Measurements from ENCODE around the gene MRPL12.

Gene MRPL12

DNA sequence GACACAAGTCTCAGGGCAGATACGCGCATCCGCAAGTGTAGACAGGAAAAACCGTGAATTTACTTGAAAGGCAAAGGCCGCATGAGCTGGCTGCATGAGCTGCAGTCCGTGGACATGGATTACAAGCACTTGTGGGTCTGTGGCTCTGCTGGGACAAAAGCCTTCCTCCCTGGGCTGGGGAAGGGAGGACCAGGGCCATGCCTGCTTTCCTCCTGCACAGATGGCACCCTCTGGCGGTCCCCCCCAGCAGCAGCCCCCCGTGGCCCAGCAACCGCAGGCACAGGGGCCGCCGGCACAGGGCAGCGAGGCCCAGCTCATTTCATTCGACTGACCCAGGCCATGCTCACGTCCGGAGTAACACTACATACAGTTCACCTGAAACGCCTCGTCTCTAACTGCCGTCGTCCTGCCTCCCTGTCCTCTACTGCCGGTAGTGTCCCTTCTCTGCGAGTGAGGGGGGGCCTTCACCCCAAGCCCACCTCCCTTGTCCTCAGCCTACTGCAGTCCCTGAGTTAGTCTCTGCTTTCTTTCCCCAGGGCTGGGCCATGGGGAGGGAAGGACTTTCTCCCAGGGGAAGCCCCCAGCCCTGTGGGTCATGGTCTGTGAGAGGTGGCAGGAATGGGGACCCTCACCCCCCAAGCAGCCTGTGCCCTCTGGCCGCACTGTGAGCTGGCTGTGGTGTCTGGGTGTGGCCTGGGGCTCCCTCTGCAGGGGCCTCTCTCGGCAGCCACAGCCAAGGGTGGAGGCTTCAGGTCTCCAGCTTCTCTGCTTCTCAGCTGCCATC, 1.7 kb upstream of the MRPL12 start:
- DNase-seq (ENCODE audit: low read depth in 3 of 3): no peak

- DNase-seq (ENCODE audit: low read depth in 3 of 3): no peak
Observed at GRCh38 chr17:81703747-81704654, 834 bp downstream of the MRPL12 start.

DNA sequence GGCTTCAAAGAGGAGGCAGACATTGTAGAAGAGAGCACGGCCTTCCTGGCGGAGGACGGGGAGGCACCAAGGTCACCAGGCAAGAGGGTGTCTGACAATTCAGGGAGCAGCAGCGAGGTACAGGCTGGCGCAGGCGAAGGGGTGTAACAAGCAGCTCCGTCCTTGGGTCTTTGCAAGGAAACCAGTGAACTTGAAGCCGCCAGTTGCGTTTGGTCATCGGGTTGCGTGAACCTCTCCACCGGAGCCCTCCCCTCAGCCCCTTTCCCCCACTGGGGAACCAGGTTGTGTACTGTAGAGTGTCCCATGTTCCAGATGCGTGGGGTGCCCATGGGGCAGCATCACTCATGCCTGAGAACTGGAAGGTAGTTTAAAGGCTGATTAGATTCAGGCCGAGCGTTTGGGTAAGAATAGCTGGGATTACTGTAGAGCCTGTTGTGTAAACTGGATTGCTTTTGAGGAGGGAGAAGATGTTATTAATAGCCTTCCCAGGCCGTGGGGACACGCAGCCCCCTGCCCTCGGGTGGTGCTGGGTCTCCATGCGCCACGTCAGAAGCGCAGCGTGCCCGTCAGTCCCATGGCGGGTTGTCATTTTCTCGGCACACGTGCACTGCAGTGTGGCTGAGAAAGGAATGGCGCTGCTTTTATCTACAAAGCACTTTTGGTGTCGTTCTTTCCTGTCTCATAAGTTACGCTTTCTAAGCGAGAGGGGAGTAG, 2.5 kb downstream of the MRPL12 start:
- no peak for DNase-seq (ENCODE audit: low read depth in 3 of 3)

GRCh38 chr17:81706232-81706611, 3.1 kb downstream of the MRPL12 start:
- DNase-seq (ENCODE audit: low read depth in 3 of 3): no peak

DNA sequence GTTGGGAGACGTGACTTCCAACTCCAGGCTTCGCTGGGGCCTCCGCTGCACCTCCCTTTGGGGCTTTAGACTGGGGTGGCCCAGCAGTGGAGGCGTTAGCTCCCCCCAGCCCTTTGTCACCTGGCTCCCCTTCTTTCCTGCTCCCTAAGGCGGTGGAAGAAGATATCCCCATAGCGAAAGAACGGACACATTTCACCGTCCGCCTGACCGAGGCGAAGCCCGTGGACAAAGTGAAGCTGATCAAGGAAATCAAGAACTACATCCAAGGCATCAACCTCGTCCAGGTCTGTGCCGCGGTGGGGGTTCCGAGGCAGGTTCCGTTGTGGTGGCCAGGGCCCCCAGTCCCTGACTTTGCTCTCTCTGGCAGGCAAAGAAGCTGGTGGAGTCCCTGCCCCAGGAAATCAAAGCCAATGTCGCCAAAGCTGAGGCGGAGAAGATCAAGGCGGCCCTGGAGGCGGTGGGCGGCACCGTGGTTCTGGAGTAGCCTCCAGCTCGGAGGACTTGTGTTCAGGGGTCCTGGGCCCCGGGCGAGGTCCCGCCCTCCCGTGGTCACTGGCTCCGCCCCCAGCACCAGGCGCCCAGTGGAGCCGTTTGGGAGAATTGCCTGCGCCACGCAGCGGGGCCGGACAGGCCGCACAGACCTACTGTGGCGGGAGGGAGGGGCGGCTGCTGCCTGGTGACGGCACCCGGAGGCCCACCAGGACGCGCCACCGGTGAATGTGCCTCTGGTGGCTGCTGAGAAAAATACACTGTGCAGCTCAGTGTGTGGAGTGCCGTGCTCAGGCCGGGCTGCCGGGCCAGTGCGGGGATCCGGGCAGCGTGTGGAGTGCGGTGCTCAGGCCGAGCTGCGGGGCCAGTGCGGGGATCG, 3.8 kb downstream of the MRPL12 start:
- no peak for DNase-seq (ENCODE audit: low read depth in 3 of 3)

- DNase-seq (ENCODE audit: low read depth in 3 of 3): no peak
Observed at GRCh38 chr17:81707725-81708646, 4.8 kb downstream of the MRPL12 start.

GRCh38 chr17:81708739-81709185, 5.6 kb downstream of the MRPL12 start:
- DNase-seq (ENCODE audit: low read depth in 3 of 3): no peak

GRCh38 chr17:81710514-81711308, 7.5 kb downstream of the MRPL12 start:
- no peak for DNase-seq (ENCODE audit: low read depth in 3 of 3)

DNA sequence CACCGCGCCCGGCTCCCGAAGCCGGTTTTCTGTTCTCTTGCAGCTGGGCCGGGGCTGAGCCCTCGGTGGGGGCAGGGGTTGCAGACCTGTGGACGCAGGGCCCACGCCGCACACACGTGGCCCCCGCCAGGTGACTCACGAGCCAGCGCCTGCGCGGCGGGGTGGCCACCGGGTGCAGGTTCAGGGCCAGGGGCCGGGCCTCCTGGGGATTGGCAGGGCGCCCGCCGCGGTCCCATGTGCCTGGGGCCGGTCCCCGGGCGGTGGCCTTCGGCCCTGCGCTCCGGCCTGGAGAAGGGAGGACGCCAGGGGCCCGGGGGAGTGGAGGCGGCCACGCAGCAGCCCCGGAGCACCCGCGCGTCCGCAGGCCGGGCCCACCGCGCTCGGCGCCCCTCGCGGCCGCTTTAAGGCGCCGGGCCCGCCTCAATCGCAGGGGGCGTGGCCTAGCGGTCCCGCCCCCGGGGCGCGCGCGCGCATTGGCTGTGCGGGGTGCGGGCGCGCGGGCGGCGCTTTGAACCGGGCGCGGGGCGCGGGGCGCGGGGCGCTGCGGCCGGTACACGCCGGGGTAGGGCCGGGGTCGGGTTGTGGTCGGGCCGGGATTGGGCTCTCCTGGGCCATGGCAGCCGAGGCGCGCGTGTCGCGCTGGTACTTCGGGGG, 8.8 kb downstream of the MRPL12 start, which contains the start of gene SLC25A10:
Gene SLC25A10, plus strand, starts transcription at position 471 of the 654 bp plus-strand sequence. Its CDS starts 143 bp downstream, at position 614.
- peak; percentile 64 to 85 (median 76) for DNase-seq (ENCODE audit: low read depth in 3 of 3)

DNA sequence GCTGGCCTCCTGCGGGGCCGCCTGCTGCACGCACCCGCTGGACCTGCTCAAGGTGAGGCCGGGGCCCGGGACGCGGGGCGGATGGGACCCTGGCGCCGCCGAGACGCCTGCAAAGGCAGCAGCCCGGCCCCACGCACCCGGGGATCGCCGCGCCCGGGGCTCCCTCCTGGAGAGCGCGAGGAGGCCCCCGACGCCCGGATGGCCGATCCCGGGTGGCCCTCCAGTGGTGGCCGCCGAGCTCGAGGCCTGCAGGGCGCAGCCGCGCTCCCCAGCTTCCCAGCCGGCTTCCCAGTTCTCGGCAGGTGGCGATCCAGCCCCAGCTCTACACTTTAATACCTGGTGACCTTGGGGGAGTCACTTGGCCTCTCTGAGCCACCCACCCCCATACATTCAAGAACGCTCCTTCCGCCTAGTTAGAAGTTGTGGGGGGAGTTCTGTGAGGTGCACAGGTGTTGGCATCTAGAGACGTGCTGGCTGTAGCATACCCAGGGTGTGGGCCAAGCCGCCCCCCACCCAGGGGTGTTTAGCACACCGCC, 9.4 kb downstream of the MRPL12 start:
- no peak for DNase-seq (ENCODE audit: low read depth in 3 of 3)

- DNase-seq (ENCODE audit: low read depth in 3 of 3): no peak
Observed at GRCh38 chr17:81713004-81713555, 9.9 kb downstream of the MRPL12 start.

DNA sequence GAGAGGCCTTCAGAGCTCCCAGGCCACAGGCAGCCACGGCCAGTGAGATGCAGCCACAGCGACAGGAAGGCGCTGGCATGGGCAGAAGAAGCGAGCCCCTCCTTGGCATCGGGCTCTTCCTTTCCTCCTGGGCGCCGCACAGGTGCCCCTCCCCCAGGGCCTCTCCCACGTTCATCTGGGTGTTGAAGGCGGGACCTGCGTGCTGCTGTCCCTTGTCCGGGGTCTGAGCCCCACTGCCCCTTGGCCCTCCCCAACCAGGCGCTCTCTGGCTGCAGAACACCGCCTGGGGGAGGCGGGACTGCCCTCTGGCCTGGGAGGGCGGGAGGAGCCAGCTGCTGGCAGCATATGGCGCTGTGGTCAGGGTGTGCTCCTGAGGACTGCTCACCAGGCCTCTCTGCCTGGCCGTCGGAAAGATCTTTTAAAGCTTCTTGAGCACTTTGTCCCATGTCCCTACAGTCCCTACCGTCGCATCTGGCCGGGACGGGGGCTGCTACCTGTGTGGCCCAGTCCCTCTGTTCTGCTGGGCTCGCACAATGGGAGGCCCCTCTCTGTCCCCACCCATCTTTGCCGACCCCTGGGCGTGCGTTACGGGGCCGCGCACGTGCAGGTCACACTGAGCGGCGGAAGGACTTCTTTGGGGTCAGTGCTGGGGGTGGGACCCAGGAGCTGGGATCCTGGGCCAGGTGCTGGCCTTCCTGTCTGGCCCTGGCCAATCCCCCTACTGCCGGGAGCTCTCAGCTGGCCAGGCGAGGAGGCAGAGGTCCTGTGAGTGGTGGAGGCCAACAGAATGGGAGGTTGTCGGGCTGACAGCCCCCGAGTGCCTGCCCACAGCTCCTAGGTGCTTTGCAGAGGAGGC, 10.6 kb downstream of the MRPL12 start:
- no peak for DNase-seq (ENCODE audit: low read depth in 3 of 3)

GRCh38 chr17:81714412-81715106, 11.4 kb downstream of the MRPL12 start:
- DNase-seq (ENCODE audit: low read depth in 3 of 3): no peak

GRCh38 chr17:81715107-81715871, 12.1 kb downstream of the MRPL12 start:
- no peak for DNase-seq (ENCODE audit: low read depth in 3 of 3)

DNA sequence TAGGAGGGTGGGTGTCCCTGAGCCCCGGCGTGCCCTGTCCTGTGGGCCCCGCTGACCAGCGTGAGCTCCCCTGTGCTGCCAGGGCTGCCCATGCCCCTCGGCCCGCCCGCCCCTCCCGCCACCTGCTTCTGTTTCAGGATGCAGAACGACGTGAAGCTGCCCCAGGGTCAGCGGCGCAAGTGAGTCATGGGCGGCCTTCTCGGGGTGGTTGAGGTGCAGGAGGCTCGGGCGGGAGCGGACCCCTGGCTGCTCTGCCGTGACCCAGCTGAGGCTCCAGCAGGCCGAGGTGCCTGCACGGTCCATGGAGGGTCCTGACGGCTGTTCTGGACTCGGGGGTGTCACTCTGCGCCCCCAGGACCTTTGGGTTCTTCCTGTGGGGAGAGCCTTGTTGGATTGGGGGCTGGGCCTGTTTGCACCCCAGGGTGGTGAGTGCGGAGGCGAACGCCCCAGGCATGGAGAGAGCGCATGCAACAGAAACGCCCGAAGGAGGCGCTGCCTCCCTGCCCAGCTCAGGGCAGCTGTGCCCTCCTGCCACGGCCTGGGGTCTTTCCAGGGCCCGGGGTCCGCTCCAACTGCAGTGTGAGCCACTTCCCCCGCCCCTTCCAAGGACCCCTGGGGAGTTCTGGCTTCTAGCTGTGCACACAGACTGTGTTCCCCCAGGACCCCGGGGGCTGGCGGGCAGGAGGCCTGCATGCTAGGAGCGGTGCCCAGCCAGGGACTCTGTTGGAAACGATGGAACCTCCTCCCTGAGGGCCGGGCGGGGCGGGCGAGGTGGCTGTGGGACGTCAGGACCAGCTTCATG, 12.9 kb downstream of the MRPL12 start:
- DNase-seq (ENCODE audit: low read depth in 3 of 3): no peak
